Measurements from ENCODE around the gene OR56A1. TPM values are rescaled to one million over a fixed set of nuclear protein-coding genes. Genes with fewer than 3 reads are reported as not detected.

OR56A1 gene
- total and polyA plus RNA-seq, 2 donors (not counting 1 experiment from before 2014, with no cell fraction given): not detected

DNA sequence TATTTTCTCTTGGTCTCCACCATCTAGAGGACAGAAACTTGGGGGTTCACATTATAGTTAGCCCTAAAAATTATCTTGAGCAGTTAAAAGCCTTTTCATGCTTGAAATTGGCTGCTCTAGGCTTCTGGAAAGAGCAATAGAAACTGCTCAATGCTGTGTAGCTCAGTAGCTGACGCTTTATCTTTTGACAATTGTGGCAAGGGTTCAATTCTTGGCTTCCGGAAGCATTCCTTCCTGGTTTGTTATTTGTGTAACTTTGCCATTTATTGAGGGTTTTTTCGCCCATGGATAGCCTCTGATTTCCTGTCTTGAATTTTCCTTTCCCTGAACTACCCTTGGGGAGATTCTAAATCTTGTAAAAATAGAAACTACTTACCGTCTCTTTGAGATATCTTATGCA, 10.3 kb upstream of the OR56A1 start:
- WGBS (ENCODE audit: insufficient coverage): 100% methylated on average over 1 of the region's 4 CpGs
- no peak overlapping the region for H3K4me3 ChIP-seq (ENCODE audit: control extremely low read depth in 1 of 5, extremely low read depth in 1 of 5, insufficient read depth in 1 of 5, low read depth in 2 of 5, low read length in 4 of 5)
- Mint-ChIP-seq H3K9me3 (ENCODE audit: insufficient read depth) (peaks cover 3% of the 10 kb centered on the region), H3K27ac (no peak overlapping the region), H3K4me3 (no peak overlapping the region), H3K4me1 (no peaks in the 10 kb centered on the region), H3K27me3 (peaks cover 15% of the 10 kb centered on the region)
- no peaks in the 10 kb centered on the region for H3K79me2 ChIP-seq (ENCODE audit: control insufficient read depth, insufficient read depth, low read length)
- no peak overlapping the region for H2AFZ ChIP-seq (ENCODE audit: insufficient read depth, low read depth, low read length, poor library complexity, severe bottlenecking)
- DNase-seq: no peak
- intact Hi-C loops (cut with micrococcal nuclease): no loop called here
- no peaks in the 10 kb centered on the region for H3K27me3 ChIP-seq (replicated peaks in 1 of 4; ENCODE audit: control extremely low read depth in 1 of 4, control insufficient read depth in 3 of 4, insufficient read depth in 4 of 4, low read length in 3 of 4)
- no peaks in the 10 kb centered on the region for H4K20me1 ChIP-seq (ENCODE audit: control insufficient read depth, insufficient read depth, low read length, poor library complexity, severe bottlenecking)
- CTCF ChIA-PET: no interaction called here
- H3K9ac ChIP-seq (ENCODE audit: low read length): no peak overlapping the region
- no peaks in the 10 kb centered on the region for H3K4me1 ChIP-seq (ENCODE audit: control insufficient read depth in 2 of 2, insufficient read depth in 2 of 2, low read length in 2 of 2)
- H3K27ac ChIP-seq (ENCODE audit: low read length in 2 of 2): no peak overlapping the region
- H3K4me2 ChIP-seq (replicated peaks; ENCODE audit: low read depth, low read length, poor library complexity, severe bottlenecking): no peak overlapping the region
- H3K36me3 ChIP-seq (replicated peaks in 1 of 2; ENCODE audit: control extremely low read depth in 1 of 2, control insufficient read depth in 1 of 2, extremely low read depth in 1 of 2, insufficient read depth in 2 of 2, low read length in 1 of 2): no peaks in the 10 kb centered on the region
- no peak for TF ChIP-seq EZH2 (IDR thresholded peaks at IDR 0.05; ENCODE audit: borderline replicate concordance, insufficient read depth, low read depth, low read length, poor library complexity, severe bottlenecking)
- TF ChIP-seq, protein P1, sequence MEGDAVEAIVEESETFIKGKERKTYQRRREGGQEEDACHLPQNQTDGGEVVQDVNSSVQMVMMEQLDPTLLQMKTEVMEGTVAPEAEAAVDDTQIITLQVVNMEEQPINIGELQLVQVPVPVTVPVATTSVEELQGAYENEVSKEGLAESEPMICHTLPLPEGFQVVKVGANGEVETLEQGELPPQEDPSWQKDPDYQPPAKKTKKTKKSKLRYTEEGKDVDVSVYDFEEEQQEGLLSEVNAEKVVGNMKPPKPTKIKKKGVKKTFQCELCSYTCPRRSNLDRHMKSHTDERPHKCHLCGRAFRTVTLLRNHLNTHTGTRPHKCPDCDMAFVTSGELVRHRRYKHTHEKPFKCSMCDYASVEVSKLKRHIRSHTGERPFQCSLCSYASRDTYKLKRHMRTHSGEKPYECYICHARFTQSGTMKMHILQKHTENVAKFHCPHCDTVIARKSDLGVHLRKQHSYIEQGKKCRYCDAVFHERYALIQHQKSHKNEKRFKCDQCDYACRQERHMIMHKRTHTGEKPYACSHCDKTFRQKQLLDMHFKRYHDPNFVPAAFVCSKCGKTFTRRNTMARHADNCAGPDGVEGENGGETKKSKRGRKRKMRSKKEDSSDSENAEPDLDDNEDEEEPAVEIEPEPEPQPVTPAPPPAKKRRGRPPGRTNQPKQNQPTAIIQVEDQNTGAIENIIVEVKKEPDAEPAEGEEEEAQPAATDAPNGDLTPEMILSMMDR (IDR thresholded peaks at IDR 0.05): no peak
- H3K9me3 ChIP-seq (ENCODE audit: control extremely low read depth in 1 of 3, control insufficient read depth in 2 of 3, insufficient read depth in 1 of 3, low read length in 2 of 3): no peaks in the 10 kb centered on the region
- POLR2A ChIA-PET: no interaction called here
- no peak for ATAC-seq (ENCODE audit: low read depth)

DNA sequence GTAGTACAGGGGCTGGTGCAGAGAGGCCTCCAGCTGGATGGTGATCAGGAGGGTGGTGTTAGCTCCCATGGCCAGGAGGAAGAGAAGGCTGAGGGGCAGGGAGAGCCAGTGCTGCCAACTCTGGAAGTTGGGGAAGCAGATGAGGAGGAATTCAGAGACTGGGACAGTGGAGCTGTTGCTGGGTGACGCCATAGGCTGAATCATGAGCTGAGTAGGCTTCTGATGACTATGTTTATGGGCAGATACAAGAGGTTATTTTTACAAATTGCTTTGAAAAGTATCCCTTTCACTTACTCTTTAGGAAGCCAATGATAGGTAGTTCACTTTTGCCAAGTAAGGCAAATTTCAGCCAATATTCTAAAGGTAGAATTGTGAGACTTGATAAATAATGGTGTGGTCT, 3.1 kb downstream of the OR56A1 start:
- no peak overlapping the region for H3K4me3 ChIP-seq (ENCODE audit: control extremely low read depth in 1 of 5, extremely low read depth in 1 of 5, insufficient read depth in 1 of 5, low read depth in 2 of 5, low read length in 4 of 5)
- no peaks in the 10 kb centered on the region for H3K27me3 ChIP-seq (replicated peaks in 1 of 4; ENCODE audit: control extremely low read depth in 1 of 4, control insufficient read depth in 3 of 4, insufficient read depth in 4 of 4, low read length in 3 of 4)
- POLR2A ChIA-PET: no interaction called here
- no peaks in the 10 kb centered on the region for H3K9me3 ChIP-seq (ENCODE audit: control extremely low read depth in 1 of 3, control insufficient read depth in 2 of 3, insufficient read depth in 1 of 3, low read length in 2 of 3)
- Mint-ChIP-seq H3K4me1 (no peaks in the 10 kb centered on the region), H3K27me3 (peaks cover 21% of the 10 kb centered on the region), H3K4me3 (no peak overlapping the region), H3K27ac (no peak overlapping the region), H3K9me3 (ENCODE audit: insufficient read depth) (no peaks in the 10 kb centered on the region)
- no peak overlapping the region for H3K27ac ChIP-seq (ENCODE audit: low read length in 2 of 2)
- no peaks in the 10 kb centered on the region for H4K20me1 ChIP-seq (ENCODE audit: control insufficient read depth, insufficient read depth, low read length, poor library complexity, severe bottlenecking)
- H3K36me3 ChIP-seq (replicated peaks in 1 of 2; ENCODE audit: control extremely low read depth in 1 of 2, control insufficient read depth in 1 of 2, extremely low read depth in 1 of 2, insufficient read depth in 2 of 2, low read length in 1 of 2): no peaks in the 10 kb centered on the region
- no peak for TF ChIP-seq EZH2 (IDR thresholded peaks at IDR 0.05; ENCODE audit: borderline replicate concordance, insufficient read depth, low read depth, low read length, poor library complexity, severe bottlenecking)
- TF ChIP-seq, protein P1 (IDR thresholded peaks at IDR 0.05): no peak
- H2AFZ ChIP-seq (ENCODE audit: insufficient read depth, low read depth, low read length, poor library complexity, severe bottlenecking): no peak overlapping the region
- H3K79me2 ChIP-seq (ENCODE audit: control insufficient read depth, insufficient read depth, low read length): no peaks in the 10 kb centered on the region
- no peak overlapping the region for H3K4me2 ChIP-seq (replicated peaks; ENCODE audit: low read depth, low read length, poor library complexity, severe bottlenecking)
- CTCF ChIA-PET: no interaction called here
- no peak for DNase-seq
- intact Hi-C loops (cut with micrococcal nuclease): no loop called here
- no peak overlapping the region for H3K9ac ChIP-seq (ENCODE audit: low read length)
- no peak for ATAC-seq (ENCODE audit: low read depth)
- WGBS (ENCODE audit: insufficient coverage): 67% methylated on average over 1 of the region's 1 CpG
- H3K4me1 ChIP-seq (ENCODE audit: control insufficient read depth in 2 of 2, insufficient read depth in 2 of 2, low read length in 2 of 2): no peaks in the 10 kb centered on the region
